AG09319 (cell line): ENCODE results near the gene VANGL2.

Experiments
- DNase-seq: peaks from one replicate; pipeline ENCODE4 v3.0.0-alpha.2; 2010; ENCODE audit warnings: low read depth; ENCODE audit errors: extremely low read depth
- TF ChIP-seq, protein P1 (sequence below): IDR thresholded peaks from 2 replicates; pipeline ENCODE4 v1.5.1; 2011; ENCODE audit warnings: low read depth, mild to moderate bottlenecking, inconsistent platforms, low read length, moderate library complexity

VANGL2 gene

DNA sequence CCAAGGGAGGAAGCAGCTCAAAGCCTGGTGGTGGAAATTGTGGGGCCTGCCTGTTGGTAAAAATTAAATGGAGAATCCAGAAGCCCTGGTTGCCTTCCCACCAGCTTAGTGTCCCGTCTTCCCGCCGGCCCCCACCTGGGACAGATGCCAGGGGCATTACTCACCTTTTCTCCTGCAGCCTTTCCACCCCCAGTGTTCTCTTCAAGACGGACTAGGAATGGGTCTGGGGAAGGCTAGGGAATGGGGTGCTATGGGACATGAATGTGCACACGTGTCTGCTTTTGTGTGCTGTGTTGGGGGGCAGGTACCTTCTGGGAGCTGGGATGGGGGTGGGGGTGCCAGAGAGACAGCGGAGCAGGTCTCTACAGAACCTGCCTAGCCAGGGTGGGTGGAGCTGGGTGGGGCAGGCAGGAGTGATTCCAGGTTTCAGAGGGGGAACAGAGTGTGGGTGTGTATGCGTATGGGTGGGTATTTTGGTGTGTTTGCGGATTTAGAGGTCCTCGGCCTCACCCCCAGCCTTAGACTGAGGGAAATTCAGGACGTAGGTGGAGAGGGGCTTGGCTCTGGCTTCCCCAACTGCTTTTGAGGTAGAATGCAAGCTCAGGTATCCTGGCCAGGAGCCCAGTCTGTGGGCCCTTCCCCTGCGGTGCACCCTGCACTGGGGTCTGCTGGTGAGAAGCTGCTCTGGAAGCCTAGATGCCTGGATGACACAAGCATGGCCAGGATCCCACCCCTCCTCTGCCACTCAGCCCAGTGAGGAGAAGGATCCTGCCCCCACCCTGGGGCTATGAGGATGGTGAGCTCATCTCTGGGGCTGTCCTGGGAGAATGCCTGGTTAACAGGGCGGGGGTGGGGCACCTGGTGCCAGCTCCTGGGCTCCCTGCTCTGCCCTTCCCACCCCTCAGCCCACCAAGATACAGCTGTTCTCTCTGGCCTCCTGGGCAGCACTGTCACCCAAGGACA, 7.8 kb downstream of the VANGL2 start:
- DNase-seq: no peak
- TF ChIP-seq, protein P1, sequence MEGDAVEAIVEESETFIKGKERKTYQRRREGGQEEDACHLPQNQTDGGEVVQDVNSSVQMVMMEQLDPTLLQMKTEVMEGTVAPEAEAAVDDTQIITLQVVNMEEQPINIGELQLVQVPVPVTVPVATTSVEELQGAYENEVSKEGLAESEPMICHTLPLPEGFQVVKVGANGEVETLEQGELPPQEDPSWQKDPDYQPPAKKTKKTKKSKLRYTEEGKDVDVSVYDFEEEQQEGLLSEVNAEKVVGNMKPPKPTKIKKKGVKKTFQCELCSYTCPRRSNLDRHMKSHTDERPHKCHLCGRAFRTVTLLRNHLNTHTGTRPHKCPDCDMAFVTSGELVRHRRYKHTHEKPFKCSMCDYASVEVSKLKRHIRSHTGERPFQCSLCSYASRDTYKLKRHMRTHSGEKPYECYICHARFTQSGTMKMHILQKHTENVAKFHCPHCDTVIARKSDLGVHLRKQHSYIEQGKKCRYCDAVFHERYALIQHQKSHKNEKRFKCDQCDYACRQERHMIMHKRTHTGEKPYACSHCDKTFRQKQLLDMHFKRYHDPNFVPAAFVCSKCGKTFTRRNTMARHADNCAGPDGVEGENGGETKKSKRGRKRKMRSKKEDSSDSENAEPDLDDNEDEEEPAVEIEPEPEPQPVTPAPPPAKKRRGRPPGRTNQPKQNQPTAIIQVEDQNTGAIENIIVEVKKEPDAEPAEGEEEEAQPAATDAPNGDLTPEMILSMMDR: no peak

GRCh38 chr1:160408864-160409263, 8.5 kb downstream of the VANGL2 start:
- TF ChIP-seq, protein P1: no peak
- no peak for DNase-seq

DNA sequence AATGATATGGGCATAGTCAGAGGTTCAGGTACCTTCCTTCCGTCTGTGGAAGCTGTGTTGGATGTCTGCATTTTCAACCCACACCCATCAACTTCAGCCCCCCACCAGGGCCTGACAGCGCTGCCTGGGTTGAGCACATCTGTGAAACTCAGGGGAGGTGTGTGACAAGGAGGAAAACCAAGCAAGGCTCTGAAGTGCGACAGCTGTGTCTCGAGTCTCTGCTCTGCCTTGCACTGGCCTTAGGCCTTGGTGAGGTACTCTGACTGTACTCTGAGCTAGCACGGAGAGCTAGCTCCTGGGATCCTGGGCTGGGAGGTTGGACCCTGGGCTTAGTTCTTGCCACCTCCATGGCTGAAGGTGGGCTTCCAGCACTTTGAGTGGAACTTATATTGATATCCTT, 9.1 kb downstream of the VANGL2 start:
- TF ChIP-seq, protein P1: no peak
- DNase-seq: no peak

GRCh38 chr1:160410406-160411005, 10.1 kb downstream of the VANGL2 start:
- TF ChIP-seq, protein P1: no peak
- no peak for DNase-seq

GRCh38 chr1:160411271-160412027, 11.1 kb downstream of the VANGL2 start:
- no peak for DNase-seq
- TF ChIP-seq, protein P1: no peak

- no peak for DNase-seq
- TF ChIP-seq, protein P1: no peak
Measured at GRCh38 chr1:160412028-160412362, 11.6 kb downstream of the VANGL2 start.
